GM21619 (cell line): ENCODE data around the gene SOCS3.

Experiments
- ATAC-seq: cut with Tn5 transposase; IDR thresholded peaks from one replicate; pipeline ENCODE4 v1.9.1; 2021; ENCODE audit not compliant: unreplicated experiment

The SOCS3 gene

DNA sequence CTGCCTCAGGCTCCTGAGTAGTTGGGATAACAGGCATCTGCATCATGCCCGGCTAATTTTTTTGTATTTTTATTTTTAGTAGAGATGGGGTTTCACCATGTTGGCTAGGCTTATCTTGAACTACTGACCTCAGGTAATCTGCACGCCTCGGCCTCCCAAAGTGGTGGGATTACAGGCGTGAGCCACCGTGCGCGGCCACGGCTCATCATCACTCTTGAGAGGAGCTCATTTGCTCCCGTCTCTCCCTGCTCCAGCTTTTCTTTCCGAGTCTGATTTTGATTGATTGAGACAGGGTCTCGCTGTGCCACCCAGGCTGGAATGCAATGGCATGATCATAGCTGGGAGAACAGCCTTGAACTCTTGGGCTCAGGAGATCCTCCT lies 31.2 kb upstream of the SOCS3 start:
- no peak for ATAC-seq

DNA sequence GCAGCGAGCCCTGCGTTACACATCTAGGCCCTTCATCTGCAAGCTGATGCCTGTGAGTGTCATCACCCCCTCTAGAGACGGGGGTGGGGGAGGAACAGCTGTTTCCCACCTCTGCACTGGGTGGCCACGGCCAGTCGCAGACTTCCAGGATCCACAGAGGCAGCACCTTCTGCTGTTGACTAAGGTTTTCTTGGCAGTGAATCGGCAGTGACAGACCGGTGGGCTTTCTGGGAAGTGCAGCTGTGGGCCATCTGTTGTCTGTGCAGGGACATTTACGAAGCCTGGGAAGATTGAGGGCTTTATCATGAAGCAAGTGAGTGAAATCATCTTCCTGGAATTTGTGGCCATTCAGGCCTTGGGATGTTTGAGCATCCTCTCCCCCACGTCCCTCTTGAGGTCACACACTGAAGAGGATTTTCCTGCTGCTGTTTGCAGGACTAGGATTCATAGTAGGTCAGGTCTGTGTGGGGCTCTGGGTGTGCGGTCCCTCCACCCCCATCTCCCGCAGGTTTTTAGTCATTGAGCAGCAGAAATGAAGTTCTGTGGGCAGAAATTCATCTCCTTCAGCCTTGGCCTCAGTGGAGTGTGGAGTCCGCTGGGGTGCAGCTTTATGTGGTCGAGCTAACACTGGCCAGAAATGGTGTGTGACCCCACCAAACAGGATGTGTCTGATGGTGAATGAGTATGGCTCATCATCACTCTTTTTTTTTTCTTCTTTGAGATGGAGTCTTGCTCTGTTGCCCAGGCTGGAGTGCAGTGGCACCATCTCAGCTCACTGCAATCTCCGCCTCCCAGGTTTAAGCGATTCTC lies 30.6 kb upstream of the SOCS3 start:
- no peak for ATAC-seq

DNA sequence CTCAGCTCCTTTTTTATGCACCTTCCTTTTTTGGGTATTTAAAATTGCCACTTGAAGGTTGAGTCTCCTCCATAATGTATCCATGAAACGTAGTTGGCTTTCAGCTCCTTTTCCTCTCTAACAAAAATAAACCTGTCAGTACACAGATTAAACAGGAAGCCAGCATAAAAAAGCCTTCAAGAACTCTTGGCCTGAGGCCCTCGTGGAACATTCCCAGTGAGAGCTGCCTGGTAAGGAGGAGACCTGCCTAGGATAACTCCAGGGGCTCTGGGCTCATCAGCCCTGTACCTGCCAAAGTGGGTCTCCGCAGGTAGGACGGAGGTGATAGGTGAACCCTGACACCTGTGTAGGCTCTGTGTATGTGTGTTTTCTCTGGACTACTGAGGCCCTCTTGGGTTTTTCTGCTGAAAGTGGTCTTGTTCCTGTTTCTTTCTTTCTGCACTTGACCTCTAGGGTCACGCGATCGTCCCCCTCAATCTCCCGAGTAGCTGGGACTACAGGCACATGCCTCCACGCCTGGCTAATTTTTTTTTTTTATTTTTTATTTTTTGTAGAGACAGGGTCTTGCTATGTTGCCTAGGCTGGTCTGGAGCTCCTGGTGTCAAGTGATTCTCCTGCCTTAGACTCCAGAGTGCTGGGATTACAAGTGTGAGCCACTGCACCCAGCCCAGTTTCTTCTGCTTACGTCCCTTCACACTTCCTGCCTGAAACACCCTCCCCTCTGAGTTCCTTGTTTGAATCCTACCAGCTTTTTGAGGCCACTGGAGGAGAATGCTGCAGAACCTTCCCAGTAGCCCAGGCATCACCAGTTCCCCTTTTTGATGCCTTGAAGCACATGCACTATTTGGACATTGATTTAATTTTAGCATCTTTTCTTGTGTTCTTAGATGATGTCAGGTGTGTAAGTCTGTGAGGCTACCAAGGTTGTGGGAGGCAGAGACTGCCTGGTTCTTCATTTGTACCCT lies 28.4 kb upstream of the SOCS3 start:
- ATAC-seq = no peak

DNA sequence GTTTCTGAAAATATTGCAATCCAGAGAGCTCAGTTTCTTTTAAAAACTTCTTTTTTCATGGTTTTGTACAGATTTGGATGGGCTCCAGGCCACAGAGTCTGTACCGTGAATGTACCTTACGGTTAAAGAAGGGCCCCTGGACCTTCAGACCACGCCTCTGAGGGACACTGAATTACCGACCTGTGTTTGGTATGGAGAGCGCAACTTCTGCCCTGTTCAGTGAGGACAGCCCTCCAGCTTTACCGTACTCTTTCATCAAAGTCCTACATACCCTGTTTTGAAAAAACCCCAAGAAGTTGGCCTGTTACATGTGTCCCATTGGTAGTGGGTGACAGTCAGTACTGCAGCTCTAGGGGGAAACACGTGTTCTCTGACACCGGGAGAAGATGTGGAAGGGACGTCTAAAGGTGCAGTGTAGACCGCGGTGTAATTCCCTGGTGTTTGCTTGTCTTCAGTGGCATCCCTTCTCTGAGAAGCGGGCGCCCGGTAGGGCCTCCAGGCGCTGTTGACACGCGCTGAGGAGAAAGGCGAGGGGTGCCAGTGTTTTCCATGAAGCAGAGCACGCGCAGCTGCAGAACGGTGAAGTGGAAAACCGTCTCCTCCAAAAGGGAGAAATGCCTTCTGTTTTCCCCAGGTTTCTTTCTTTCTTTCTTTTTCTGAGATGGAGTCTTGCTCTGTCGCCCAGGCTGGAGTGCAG lies 24.8 kb upstream of the SOCS3 start:
- no peak for ATAC-seq

DNA sequence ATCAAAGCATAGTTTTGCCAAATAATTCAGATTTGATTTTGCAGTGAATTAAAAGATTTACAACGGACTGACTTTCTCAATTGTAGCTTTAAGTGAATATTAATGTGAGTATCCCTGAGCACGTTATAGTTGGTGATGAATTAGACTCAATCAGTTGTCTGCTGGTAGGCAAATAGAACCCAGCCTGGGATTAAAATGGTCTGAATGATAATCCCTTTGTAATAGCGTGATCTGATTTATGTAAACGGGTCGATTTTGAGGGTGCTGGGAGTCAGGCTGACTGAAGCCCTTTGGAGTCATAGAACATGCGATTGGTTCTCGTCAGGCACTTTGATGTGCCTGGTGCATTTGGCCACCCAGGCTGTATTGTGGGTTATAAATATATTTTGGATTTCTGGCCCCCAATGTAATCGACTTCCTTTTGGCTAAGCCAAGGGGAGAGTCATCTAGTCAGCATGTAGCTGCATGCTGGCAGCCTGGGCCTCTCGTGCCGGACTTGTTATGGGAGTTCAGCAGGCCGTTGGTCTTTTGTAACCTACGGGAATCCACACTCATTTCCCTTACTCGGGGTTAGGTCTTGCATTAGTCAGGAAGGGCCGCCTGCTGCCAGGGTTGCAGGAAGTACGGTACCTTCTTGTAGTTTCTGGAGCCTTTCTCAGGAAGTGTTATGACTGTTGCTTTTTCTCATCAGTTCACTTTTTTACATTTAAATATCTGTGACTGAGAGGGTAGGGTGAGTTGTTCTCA lies 24.0 kb upstream of the SOCS3 start:
- ATAC-seq = no peak

DNA sequence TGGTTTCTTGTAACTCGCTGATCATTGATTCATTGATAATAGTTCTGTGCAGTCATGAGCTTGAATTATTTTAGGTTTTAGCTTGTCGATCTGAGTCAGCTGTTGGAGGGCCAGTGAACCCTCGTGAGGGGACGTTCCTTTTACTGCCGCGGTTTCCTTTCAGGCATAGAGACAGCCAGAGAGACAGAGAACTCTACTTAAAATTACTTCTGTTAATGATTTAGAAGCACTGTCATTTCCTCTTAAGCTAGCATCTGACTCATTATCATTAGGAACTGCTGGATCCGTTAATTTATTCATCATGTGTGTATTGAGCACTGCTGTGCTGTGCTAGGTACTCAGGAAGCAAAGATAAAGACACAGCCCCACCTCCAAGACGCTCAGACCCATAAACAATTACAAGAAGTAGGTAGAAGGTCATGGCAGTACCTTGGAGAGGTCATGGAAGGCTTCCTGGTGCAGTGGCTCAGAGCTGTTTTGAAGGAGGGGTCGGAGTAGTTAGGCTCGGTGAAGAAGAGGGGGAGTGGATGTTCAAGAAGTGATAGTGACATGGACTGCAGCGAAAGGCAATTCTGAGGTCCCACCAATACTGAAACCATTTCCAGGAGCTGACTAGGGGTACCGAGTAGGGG lies 21.8 kb upstream of the SOCS3 start:
- ATAC-seq = peak; percentile 29

DNA sequence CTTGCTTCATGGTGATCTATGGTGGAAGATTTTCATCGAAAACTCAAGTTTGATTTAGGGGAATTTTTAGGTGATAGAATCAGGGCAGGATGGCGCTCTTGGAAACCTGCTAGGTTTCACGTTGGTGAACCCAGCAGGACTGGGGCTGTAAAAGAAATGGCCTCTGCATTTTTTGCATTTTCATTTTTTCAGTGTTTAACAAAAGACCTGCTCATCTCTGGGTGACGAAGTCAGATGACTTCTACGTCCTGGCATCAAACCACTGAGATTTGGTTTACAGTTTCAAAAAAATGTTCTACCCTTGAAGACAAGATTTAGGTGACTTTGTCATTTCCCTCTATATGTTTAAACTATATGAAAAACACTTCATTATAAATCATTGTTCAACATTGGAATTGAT lies 20.5 kb upstream of the SOCS3 start:
- ATAC-seq = no peak

DNA sequence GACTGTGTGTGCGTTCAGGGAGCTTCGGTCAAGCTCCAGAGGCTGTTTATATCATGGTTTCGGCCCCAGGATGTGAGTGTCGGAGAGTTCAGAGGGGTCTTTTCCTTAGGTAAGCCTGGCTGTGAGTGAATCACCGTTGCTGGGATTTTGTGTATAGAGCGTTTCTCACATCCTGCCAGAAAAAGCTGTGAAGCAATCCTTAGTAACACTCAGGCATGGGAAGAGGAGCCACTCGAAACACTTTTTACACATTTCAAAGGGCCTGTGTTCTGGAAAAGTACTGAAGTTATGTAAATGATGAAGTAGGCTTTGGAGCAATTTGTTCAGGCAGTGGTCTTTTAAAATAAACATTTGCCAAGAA lies 19.2 kb upstream of the SOCS3 start:
- no peak for ATAC-seq

DNA sequence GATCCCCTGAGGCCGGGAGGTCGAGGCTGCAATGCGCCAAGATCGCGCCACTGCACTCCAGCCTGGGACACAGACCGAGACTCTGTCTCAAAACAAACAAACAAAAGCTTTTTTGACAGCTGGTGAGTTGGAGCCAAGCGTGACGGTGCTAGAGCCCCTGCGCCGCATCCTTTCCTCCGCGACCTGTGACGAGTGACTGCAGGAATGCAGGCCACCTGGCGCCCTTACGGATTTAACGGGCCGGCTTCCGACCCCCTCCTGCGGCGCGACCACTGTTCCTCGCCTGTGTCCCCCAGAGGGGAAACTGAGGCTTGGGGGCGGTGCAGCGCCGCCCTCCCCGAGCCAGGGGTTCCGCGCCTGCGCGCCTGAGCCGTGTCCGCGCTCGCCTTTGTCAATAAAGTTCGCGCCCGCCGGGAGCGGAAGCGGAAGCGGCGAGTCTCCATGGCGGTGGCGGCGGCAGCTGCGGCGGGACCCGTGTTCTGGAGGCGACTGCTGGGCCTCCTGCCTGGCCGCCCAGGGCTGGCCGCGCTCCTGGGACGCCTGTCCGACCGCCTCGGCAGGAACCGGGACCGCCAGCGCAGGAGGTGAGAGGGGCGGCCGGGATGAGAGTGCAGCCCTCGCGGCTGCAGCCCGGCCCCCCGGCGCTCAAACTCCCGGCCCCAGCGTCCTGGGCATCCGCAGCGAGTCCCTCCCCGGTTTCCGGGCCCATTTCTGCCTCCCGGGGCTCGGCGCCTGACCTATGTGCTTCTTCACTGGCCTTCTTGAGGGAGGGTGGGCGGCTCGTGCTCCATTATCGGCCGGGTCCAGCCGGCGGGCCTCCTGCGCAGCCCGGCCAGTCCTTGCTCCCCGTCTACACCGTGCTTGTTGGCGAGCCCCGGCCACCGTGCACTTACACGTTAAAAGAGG lies 18.6 kb upstream of the SOCS3 start, which contains the start of gene PGS1:
TSS of gene PGS1 (plus strand) at position 425 of the 906 bp plus-strand sequence. CDS start at position 442, 17 bp downstream.
- peak; percentile 37 for ATAC-seq

DNA sequence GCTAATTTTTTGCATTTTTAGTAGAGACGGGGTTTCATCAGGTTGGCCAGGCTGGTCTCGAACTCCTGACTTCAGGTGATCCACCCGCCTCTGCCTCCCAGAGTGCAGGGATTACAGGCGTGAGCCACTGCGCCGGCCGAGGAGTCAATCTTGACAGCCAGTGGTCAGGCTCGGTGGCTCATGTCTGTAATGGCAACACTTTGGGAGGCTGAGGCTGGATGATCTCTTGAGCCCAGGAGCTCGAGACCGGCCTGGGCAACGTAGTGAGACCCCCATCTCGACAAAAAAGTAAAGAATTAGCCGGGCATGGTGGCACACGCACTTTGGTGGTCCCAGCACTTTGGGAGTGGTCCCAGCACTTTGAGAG lies 18.0 kb upstream of the SOCS3 start:
- no peak for ATAC-seq

DNA sequence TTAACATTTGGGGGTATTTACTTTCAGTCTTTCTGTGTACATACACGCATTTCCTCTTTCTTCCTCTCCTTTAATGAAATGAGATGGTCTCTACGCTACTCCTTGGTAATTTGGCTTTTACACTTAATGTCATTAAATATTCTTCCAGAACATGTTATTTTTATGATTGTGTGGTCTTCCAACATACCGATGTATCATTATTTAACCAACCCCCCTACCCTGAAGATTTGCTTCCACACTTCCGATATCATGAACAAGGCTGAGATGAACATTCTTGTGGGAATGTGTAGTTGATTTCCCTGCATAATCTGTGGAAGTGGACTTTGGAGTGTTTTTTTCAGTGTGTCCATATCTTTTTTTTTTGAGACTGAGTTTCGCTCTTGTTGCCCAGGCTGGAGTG lies 16.3 kb upstream of the SOCS3 start:
- ATAC-seq = no peak

DNA sequence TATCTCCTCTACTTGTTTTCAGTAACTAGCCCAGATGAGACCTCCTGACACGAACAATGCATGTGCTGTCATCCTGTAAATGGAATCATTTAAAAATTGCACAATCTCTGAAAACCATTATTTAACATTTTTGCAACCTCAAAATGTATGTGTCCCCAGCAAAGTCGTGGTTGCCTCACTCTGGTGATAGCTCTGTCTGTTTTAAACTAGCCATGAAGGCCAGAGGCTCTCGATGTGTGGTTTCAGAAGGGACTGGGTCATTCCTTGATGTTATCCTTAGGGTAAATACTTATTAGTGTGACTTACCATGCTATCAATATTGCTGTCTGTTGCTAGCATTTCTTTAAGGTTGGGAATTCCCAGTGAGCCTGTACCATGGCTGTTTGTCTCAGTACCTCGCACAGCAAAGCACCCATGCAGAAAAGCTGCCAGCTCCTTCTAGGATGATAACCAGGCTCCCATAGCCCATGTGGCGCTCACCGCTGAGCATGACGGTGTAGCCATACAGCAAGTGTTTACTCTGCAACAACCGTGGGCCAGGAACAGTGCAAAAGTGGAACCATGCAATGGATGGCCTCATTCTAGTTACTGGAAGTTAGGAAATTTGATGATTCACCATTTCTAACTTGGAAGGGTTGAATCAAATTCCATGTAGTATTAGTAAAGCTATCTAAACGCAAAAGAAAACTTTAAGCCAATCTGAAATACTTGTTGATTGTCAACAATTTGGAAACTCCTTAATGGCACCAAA lies 15.7 kb upstream of the SOCS3 start:
- ATAC-seq = no peak

DNA sequence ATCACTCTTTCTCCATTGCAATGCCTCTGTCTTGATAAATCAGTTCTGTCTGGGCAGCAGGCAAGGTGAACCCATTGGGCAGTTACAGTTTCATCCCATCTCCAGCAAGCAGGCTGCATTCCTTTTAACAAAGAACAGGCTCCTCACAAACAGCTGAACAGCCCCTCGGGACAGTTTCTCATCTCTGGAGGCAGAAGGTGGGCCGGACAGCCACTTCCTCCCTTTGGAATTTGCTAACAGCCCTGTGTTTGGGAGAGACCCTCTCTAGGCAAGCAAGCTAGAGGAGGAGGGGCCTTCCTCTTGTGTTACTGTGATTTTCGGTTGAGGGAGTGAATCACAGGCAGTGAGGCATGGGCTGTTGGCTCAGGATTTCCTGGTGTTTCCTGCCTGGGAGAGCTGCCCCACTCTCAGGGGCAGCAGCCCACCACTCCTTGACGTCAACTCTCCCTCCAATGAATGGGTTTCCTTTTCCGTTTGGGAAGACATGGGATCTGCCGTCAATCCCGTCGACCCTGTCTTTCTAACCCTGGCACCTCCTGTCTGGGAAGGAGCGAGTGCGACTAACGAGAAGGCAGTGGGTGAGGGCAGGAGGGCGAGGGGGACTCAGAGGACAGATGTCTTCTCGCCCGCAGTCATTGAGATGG lies 14.9 kb upstream of the SOCS3 start:
- ATAC-seq = no peak

DNA sequence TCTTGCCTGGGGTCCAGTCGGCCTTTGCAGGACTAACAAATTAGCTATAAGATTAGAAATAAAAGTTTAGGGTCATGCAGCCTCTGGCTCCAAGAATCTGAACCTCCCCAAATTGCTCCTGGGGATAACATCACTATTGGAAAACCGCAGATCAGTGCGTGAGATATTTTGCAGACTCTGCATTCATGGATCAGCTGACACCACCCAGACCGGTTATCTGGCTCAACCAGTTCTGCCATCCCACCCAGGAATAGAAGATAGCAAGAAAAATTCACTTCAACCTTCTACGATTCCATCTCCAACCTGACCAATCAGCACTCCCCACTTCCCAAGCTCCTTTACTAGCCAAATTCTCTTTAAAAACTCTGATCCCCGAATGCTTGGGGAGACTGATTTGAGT lies 14.3 kb upstream of the SOCS3 start:
- no peak for ATAC-seq

DNA sequence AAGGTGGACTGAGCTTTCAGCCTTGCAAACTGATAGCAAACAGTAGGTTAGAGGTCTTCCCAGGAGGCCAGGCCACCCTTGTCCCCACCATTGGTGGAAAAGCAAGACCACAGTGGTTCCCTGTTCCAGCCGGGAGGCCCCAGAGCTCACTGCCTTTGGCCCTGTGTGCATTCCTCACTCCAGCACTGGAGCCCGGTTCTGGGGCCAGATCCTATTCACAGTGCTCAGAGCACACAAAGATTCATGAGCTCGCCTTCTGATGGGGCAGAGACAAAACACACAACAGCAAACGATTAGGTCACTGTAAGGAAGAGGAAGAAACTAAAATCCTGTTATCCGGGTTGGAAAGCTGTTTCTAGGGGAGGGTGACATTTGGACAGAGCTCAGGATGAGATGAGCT lies 13.0 kb upstream of the SOCS3 start:
- no peak for ATAC-seq

DNA sequence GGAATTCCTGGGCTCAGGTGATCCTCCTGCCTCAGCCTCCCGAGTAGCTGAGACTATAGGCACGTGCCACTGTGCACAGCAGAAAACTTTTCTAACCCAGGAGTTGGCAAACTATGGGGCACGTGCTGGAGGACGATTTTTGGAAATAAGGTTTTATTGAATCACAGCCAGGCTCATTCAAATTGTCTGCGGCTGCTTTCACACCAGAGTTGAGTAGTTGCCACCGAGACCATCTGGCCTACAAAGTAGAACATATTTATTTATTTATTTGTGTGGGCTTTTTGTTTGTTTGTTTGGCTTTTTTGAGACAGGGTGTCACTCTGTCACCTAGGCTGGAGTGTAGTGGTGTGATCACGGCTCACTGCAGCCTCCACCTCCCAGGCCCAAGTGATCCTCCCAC lies 11.2 kb upstream of the SOCS3 start:
- ATAC-seq = no peak

DNA sequence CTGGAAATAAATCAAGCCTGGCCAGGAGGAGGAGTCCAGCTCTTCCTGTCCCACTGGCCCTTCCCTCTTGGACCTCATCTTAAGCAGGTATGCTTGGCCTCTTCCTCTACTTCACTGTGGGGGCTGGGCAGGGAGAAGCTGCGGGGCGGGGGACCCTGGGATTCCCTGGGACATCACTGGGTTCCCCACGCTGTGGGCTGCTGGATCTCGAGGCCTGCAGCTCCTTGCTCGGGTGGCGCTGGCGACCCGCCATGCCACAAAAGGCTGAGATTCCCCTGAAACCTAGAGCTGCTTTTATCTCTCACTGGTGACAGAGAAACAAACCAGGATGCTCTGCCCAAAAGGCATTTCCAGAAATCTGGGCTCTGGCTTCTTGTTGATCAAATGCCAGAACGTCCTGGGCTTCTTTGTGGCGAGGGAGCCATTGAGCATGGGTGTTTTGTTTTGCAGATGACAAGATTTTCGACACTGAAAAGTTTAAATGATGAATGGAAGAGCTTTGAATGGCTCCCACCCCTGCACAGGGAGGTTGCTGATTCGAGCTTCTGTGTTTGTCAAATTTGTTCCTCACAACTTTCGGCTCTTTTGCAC lies 10.0 kb upstream of the SOCS3 start:
- ATAC-seq = no peak
